CD14-positive monocyte (primary cell): ENCODE data around the gene RNFT2. TPM values are rescaled to one million over a fixed set of nuclear protein-coding genes. Genes with fewer than 3 reads are reported as not detected.

Experiments
- DNase-seq, 3 donors: peaks; one replicate each; pipeline ENCODE4 v3.0.0-alpha.2; 2011 to 2022
- H2AFZ ChIP-seq: 2 replicates; pipeline ENCODE4 v1.6.0; 2012; ENCODE audit warnings: mild to moderate bottlenecking, low read depth, low read length, inconsistent platforms; ENCODE audit not compliant: insufficient read depth, poor library complexity, severe bottlenecking
- H3K27ac ChIP-seq, 2 donors: 1 replicate in 1 of 2; 2 replicates in 1 of 2; pipeline ENCODE4 v1.5.1; 2012 to 2013; ENCODE audit warnings: low read length in 2 of 2, control low read depth in 1 of 2, inconsistent platforms in 1 of 2, low read depth in 1 of 2, mild to moderate bottlenecking in 1 of 2
- H3K27me3 ChIP-seq, 2 donors: one replicate each; pipeline versions ENCODE4 v1.6.0 to v1.6.1; 2011 to 2013; ENCODE audit warnings: low read length in 2 of 2; ENCODE audit not compliant: control insufficient read depth in 2 of 2, insufficient read depth in 2 of 2
- H3K36me3 ChIP-seq, 2 donors: replicated peaks in 1 of 2; 1 replicate in 1 of 2; 2 replicates in 1 of 2; pipeline versions ENCODE4 v1.5.1 to v1.6.1; 2012 to 2013; ENCODE audit warnings: low read length in 2 of 2, control low read depth in 1 of 2, inconsistent platforms in 1 of 2, mild to moderate bottlenecking in 1 of 2; ENCODE audit not compliant: insufficient read depth in 2 of 2, control insufficient read depth in 1 of 2
- H3K4me1 ChIP-seq, 2 donors: 1 replicate in 1 of 2; 2 replicates in 1 of 2; pipeline versions ENCODE4 v1.5.1 to v1.6.1; 2012 to 2013; ENCODE audit warnings: low read length in 2 of 2, control low read depth in 1 of 2, inconsistent platforms in 1 of 2, mild to moderate bottlenecking in 1 of 2, moderate library complexity in 1 of 2; ENCODE audit not compliant: insufficient read depth in 2 of 2, control insufficient read depth in 1 of 2
- H3K4me2 ChIP-seq: replicated peaks from 2 replicates; pipeline ENCODE3; 2012; ENCODE audit warnings: low read length, moderate library complexity, mild to moderate bottlenecking; ENCODE audit not compliant: poor library complexity, severe bottlenecking; ENCODE audit errors: extremely low read depth
- H3K4me3 ChIP-seq, 3 experiments: fragments of 200-600 bp in 1 of 3; sonication (generic) in 1 of 3; replicated peaks in 1 of 3; 1 replicate in 2 of 3; 2 replicates in 1 of 3; pipeline ENCODE4 v1.5.1; 2011 to 2013; ENCODE audit warnings: low read length in 3 of 3, mild to moderate bottlenecking in 3 of 3, control low read depth in 2 of 3, low read depth in 2 of 3, inconsistent platforms in 1 of 3, moderate library complexity in 1 of 3
- H3K79me2 ChIP-seq: 2 replicates; pipeline ENCODE4 v1.6.0; 2012; ENCODE audit warnings: mild to moderate bottlenecking, control low read depth, inconsistent platforms, low read length, moderate library complexity; ENCODE audit not compliant: insufficient read depth
- H3K9ac ChIP-seq: 2 replicates; pipeline ENCODE4 v1.6.0; 2017; ENCODE audit warnings: low read length, mild to moderate bottlenecking; ENCODE audit not compliant: insufficient read depth, poor library complexity, severe bottlenecking
- H3K9me3 ChIP-seq, 2 donors: replicated peaks in 1 of 2; 1 replicate in 1 of 2; 2 replicates in 1 of 2; pipeline versions ENCODE4 v1.5.1 to v1.6.1; 2012 to 2013; ENCODE audit warnings: low read length in 2 of 2, control low read depth in 1 of 2; ENCODE audit not compliant: control insufficient read depth in 1 of 2, insufficient read depth in 1 of 2
- H4K20me1 ChIP-seq: 2 replicates; pipeline ENCODE4 v1.6.0; 2012; ENCODE audit warnings: mild to moderate bottlenecking, low read length, control low read depth, moderate library complexity; ENCODE audit not compliant: insufficient read depth
- H3K27ac Mint-ChIP-seq, 7 donors: one replicate each; pipeline ENCODE4 v1.8.0; 2020; ENCODE audit warnings: mild to moderate bottlenecking in 7 of 7, mixed read lengths in 7 of 7, moderate library complexity in 6 of 7, inconsistent platforms in 2 of 7
- H3K27me3 Mint-ChIP-seq, 3 donors: one replicate each; pipeline ENCODE4 v1.8.0; 2021 to 2022; ENCODE audit warnings: low read depth in 3 of 3, mild to moderate bottlenecking in 3 of 3, mixed read lengths in 3 of 3, moderate library complexity in 3 of 3, inconsistent platforms in 1 of 3
- H3K36me3 Mint-ChIP-seq, 2 donors: one replicate each; pipeline ENCODE4 v1.8.0; 2020; ENCODE audit warnings: mixed read lengths in 2 of 2, inconsistent platforms in 1 of 2, mild to moderate bottlenecking in 1 of 2
- H3K4me1 Mint-ChIP-seq: one replicate; pipeline ENCODE4 v1.8.0; 2020; ENCODE audit warnings: mild to moderate bottlenecking, mixed read lengths
- H3K4me3 Mint-ChIP-seq, 2 donors: one replicate each; pipeline ENCODE4 v1.8.0; 2020; ENCODE audit warnings: mild to moderate bottlenecking in 2 of 2, mixed read lengths in 2 of 2, moderate library complexity in 1 of 2
- H3K9me3 Mint-ChIP-seq, 7 donors: one replicate each; pipeline ENCODE4 v1.8.0; 2020 to 2022; ENCODE audit warnings: mixed read lengths in 7 of 7, mild to moderate bottlenecking in 6 of 7, moderate library complexity in 6 of 7, inconsistent platforms in 2 of 7
- WGBS: methylation state at CpG from one replicate; pipeline ENCODE4 v1.1.5; 2013; ENCODE audit warnings: missing lambda C conversion rate; ENCODE audit not compliant: insufficient coverage; 5-methylcytosine and 5-hydroxymethylcytosine counted together
- intact Hi-C, 2 donors: fragments of 100-400 bp; cut with micrococcal nuclease; formaldehyde crosslinking; loops; one replicate each; pipeline versions ENCODE4 v1.15.0 to v1.15.1; 2023
- polyA plus RNA-seq, 3 donors: library from polyadenylated mRNA; depleted of rRNA in 1 of 3; unstranded in 2 of 3; stranded (reverse) in 1 of 3; fragments of 300-500 nt in 2 of 3; fragments of >200 nt in 1 of 3; fragmentation: Illumina TruSeq in 2 of 3; gene quantifications; 1 replicate in 2 of 3; 2 replicates in 1 of 3; pipeline ENCODE4 v1.2.3, GENCODE V29; 2012 to 2021
- TF ChIP-seq, protein P1 (sequence below): fragments of 200-600 bp; IDR thresholded peaks from one replicate; pipeline ENCODE4 v1.8.0; 2022; ENCODE audit warnings: antibody characterized with exemption, mild to moderate bottlenecking

The RNFT2 gene
- polyA plus RNA-seq, 3 donors: 0.05 TPM; not detected in 2

- TF ChIP-seq, protein P1, sequence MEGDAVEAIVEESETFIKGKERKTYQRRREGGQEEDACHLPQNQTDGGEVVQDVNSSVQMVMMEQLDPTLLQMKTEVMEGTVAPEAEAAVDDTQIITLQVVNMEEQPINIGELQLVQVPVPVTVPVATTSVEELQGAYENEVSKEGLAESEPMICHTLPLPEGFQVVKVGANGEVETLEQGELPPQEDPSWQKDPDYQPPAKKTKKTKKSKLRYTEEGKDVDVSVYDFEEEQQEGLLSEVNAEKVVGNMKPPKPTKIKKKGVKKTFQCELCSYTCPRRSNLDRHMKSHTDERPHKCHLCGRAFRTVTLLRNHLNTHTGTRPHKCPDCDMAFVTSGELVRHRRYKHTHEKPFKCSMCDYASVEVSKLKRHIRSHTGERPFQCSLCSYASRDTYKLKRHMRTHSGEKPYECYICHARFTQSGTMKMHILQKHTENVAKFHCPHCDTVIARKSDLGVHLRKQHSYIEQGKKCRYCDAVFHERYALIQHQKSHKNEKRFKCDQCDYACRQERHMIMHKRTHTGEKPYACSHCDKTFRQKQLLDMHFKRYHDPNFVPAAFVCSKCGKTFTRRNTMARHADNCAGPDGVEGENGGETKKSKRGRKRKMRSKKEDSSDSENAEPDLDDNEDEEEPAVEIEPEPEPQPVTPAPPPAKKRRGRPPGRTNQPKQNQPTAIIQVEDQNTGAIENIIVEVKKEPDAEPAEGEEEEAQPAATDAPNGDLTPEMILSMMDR: no peak
These were observed 43.3 kb upstream of the RNFT2 start for GRCh38 chr12:116694653-116695463.

GRCh38 chr12:116695464-116695725 lies 42.7 kb upstream of the RNFT2 start:
- Histone ChIP-seq H3K9me3 (no peaks in the 10 kb centered on the region), H3K9ac (no peak overlapping the region), H3K4me1 (peaks cover 25 to 41% of the 10 kb centered on the region in 2 donors), H3K36me3 (no peaks in the 10 kb centered on the region), H3K4me2 (peak overlapping the region; percentile 14), H2AFZ (peak overlapping the region; percentile 26), H3K27ac (no peak overlapping the region), H4K20me1 (no peaks in the 10 kb centered on the region), H3K27me3 (no peaks in the 10 kb centered on the region), H3K4me3 (peak overlapping the region in 1 of 3 experiments; percentile 9), H3K79me2 (peaks cover 2% of the 10 kb centered on the region)
- intact Hi-C loops: no loop called here
- H3K4me1 Mint-ChIP-seq: peaks cover 49% of the 10 kb centered on the region
- 0% methylated on average over 1 of the region's 3 CpGs for whole genome bisulfite sequencing
- no peaks in the 10 kb centered on the region for H3K9me3 Mint-ChIP-seq
- no peak overlapping the region for H3K4me3 Mint-ChIP-seq
- no peaks in the 10 kb centered on the region for H3K36me3 Mint-ChIP-seq
- TF ChIP-seq, protein P1: no peak
- no peak overlapping the region for H3K27ac Mint-ChIP-seq
- no peak for DNase-seq
- H3K27me3 Mint-ChIP-seq: peaks cover 3 to 11% (median 4%) of the 10 kb centered on the region in 3 donors

More at GRCh38 chr12:116694653-116695463, 43.3 kb upstream of the RNFT2 start:
- DNase-seq: no peak
- Histone ChIP-seq H3K27ac (no peak overlapping the region), H4K20me1 (no peaks in the 10 kb centered on the region), H2AFZ (peak overlapping the region; percentile 26), H3K4me3 (peak overlapping the region in 1 of 3 experiments; percentile 9), H3K79me2 (peaks cover 2% of the 10 kb centered on the region), H3K27me3 (no peaks in the 10 kb centered on the region), H3K9ac (no peak overlapping the region), H3K4me1 (peaks cover 31 to 46% of the 10 kb centered on the region in 2 donors), H3K9me3 (no peaks in the 10 kb centered on the region), H3K4me2 (peak overlapping the region; percentile 14), H3K36me3 (no peaks in the 10 kb centered on the region)
- H3K36me3 Mint-ChIP-seq: no peaks in the 10 kb centered on the region
- H3K4me1 Mint-ChIP-seq: peaks cover 55% of the 10 kb centered on the region
- peak overlapping the region; percentile 48 to 69 for H3K4me3 Mint-ChIP-seq
- peaks cover 3 to 11% (median 4%) of the 10 kb centered on the region in 3 donors for H3K27me3 Mint-ChIP-seq
- no peak overlapping the region for H3K27ac Mint-ChIP-seq
- H3K9me3 Mint-ChIP-seq: no peaks in the 10 kb centered on the region
- WGBS: 58% methylated on average over 17 of the region's 22 CpGs
- intact Hi-C loops: no loop called here
